CD4-positive, alpha-beta T cell (primary cell): ENCODE data around the gene LARP4. TPM values are rescaled to one million over a fixed set of nuclear protein-coding genes. Genes with fewer than 3 reads are reported as not detected.
A peak's percentile ranks its signal among the peaks of the same experiment; 100 is the strongest.

Experiments used
- ATAC-seq: fragments of 200-7000 bp; cut with Tn5 transposase; one replicate; pipeline ENCODE4 v1.10.0; 2022; ENCODE audit warnings: mild to moderate bottlenecking; ENCODE audit not compliant: poor library complexity
- CTCF ChIA-PET: fragments of 350-600 bp; sonication (Branson Sonifier 250); formaldehyde crosslinking; loops from one replicate; lab custom pipeline; 2021; ENCODE audit warnings: antibody characterized with exemption, inconsistent platforms; lab: Charles Lee
- POLR2A ChIA-PET: fragments of 350-600 bp; sonication (Branson Sonifier 250); formaldehyde crosslinking; loops from one replicate; lab custom pipeline; 2021; ENCODE audit warnings: antibody characterized with exemption, inconsistent platforms; lab: Charles Lee
- DNase-seq, 14 experiments: peaks; one replicate each; pipeline ENCODE4 v3.0.0-alpha.2; 2013 to 2020; ENCODE audit warnings: mixed read lengths in 2 of 14
- H3K27ac ChIP-seq, 2 donors: one replicate each; pipeline versions ENCODE4 v1.5.1 to v1.7.0; 2013; ENCODE audit warnings: low read length in 2 of 2, low read depth in 1 of 2, mild to moderate bottlenecking in 1 of 2
- H3K27me3 ChIP-seq, 2 experiments: 1 replicate in 1 of 2; 2 replicates in 1 of 2; pipeline versions ENCODE4 v1.6.1 to v1.7.0; 2013; ENCODE audit warnings: low read length in 2 of 2, control low read depth in 1 of 2, mild to moderate bottlenecking in 1 of 2, moderate library complexity in 1 of 2; ENCODE audit not compliant: insufficient read depth in 2 of 2, control insufficient read depth in 1 of 2
- H3K36me3 ChIP-seq: one replicate; pipeline ENCODE4 v1.6.1; 2013; ENCODE audit warnings: low read length, control low read depth; ENCODE audit not compliant: insufficient read depth
- H3K4me1 ChIP-seq: one replicate; pipeline ENCODE4 v1.6.1; 2013; ENCODE audit warnings: low read length, control low read depth; ENCODE audit not compliant: insufficient read depth
- H3K4me3 ChIP-seq: one replicate; pipeline ENCODE4 v1.5.1; 2013; ENCODE audit warnings: mild to moderate bottlenecking, low read length, moderate library complexity
- H3K9me3 ChIP-seq, 2 experiments: 1 replicate in 1 of 2; 2 replicates in 1 of 2; pipeline versions ENCODE4 v1.6.1 to v1.7.0; 2013; ENCODE audit warnings: low read length in 2 of 2, mild to moderate bottlenecking in 2 of 2, control low read depth in 1 of 2, moderate library complexity in 1 of 2; ENCODE audit not compliant: control insufficient read depth in 1 of 2, insufficient read depth in 1 of 2
- H3K27ac Mint-ChIP-seq: one replicate; pipeline ENCODE4 v1.8.0; 2020; ENCODE audit warnings: mixed read lengths
- H3K27me3 Mint-ChIP-seq: one replicate; pipeline ENCODE4 v1.8.0; 2021; ENCODE audit warnings: mixed read lengths
- H3K36me3 Mint-ChIP-seq: one replicate; pipeline ENCODE4 v1.8.0; 2021; ENCODE audit warnings: low read depth, mixed read lengths
- H3K4me1 Mint-ChIP-seq: one replicate; pipeline ENCODE4 v1.8.0; 2021; ENCODE audit warnings: low read depth, mixed read lengths
- H3K4me3 Mint-ChIP-seq: one replicate; pipeline ENCODE4 v1.8.0; 2020; ENCODE audit warnings: mild to moderate bottlenecking, mixed read lengths
- H3K9me3 Mint-ChIP-seq: one replicate; pipeline ENCODE4 v1.8.0; 2020; ENCODE audit warnings: mixed read lengths
- intact Hi-C, 2 experiments: fragments of 100-400 bp; cut with DNase I in 1 of 2; cut with micrococcal nuclease in 1 of 2; formaldehyde crosslinking; loops; one replicate each; pipeline versions ENCODE4 v1.15.1 to v1.9.0; 2023 to 2025; cut with DNase I, micrococcal nuclease
- total RNA-seq, 174 experiments: library from RNA in 2 of 174; stranded (reverse) in 2 of 174; gene quantifications; one replicate each; pipeline ENCODE4 v1.2.3 and lab custom pipeline; 2021 to 2026
- TF ChIP-seq, protein P1 (sequence below): fragments of 200-600 bp; IDR thresholded peaks from one replicate; pipeline ENCODE4 v1.8.0; 2022; ENCODE audit warnings: antibody characterized with exemption, mild to moderate bottlenecking

LARP4 gene
- total RNA-seq, 2 experiments from 2014 or later = 17.6 to 18.1 TPM

DNA sequence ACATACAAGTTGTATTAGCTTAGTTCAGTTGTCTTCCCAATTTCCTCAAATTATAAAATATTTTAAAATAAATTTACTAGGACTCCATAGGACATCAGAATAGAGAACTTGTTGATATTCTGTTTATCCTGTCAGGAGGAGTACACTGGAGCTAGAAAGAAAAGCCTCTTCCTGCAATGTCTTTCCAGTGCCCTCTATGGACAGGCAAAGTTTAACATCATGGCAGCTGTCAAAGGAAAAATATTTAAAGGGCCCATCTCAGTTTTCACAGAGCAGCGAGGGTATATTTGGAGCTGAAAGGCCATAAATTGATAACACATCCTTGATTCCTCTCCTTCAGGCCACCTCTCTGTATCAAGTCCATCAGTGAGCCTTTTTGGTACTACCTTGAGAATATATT is 123.1 kb downstream of the LARP4 start:
- Mint-ChIP-seq H3K4me3 (no peak overlapping the region), H3K9me3 (no peaks in the 10 kb centered on the region), H3K36me3 (peaks cover 24% of the 10 kb centered on the region), H3K4me1 (peaks cover 46% of the 10 kb centered on the region), H3K27me3 (no peaks in the 10 kb centered on the region), H3K27ac (peak overlapping the region; percentile 51)
- Histone ChIP-seq H3K27ac (no peak overlapping the region), H3K36me3 (no peaks in the 10 kb centered on the region), H3K27me3 (no peaks in the 10 kb centered on the region), H3K4me1 (peaks cover 31% of the 10 kb centered on the region), H3K4me3 (no peak overlapping the region), H3K9me3 (no peaks in the 10 kb centered on the region)
- DNase-seq = no peak
- TF ChIP-seq, protein P1, sequence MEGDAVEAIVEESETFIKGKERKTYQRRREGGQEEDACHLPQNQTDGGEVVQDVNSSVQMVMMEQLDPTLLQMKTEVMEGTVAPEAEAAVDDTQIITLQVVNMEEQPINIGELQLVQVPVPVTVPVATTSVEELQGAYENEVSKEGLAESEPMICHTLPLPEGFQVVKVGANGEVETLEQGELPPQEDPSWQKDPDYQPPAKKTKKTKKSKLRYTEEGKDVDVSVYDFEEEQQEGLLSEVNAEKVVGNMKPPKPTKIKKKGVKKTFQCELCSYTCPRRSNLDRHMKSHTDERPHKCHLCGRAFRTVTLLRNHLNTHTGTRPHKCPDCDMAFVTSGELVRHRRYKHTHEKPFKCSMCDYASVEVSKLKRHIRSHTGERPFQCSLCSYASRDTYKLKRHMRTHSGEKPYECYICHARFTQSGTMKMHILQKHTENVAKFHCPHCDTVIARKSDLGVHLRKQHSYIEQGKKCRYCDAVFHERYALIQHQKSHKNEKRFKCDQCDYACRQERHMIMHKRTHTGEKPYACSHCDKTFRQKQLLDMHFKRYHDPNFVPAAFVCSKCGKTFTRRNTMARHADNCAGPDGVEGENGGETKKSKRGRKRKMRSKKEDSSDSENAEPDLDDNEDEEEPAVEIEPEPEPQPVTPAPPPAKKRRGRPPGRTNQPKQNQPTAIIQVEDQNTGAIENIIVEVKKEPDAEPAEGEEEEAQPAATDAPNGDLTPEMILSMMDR = no peak
- intact Hi-C loops = no loop called here
- CTCF ChIA-PET = interaction anchor here (0.7 to 1.0 kb wide), 2 partner anchors 9 to 19 kb away, joined by 3 read pairs; partner anchors contain the start of gene DIP2B
- POLR2A ChIA-PET = interaction anchor here (0.5 kb wide), 1 partner anchor 14 kb away, joined by 3 read pairs; no protein-coding TSS in a partner anchor
- no peak for ATAC-seq

DNA sequence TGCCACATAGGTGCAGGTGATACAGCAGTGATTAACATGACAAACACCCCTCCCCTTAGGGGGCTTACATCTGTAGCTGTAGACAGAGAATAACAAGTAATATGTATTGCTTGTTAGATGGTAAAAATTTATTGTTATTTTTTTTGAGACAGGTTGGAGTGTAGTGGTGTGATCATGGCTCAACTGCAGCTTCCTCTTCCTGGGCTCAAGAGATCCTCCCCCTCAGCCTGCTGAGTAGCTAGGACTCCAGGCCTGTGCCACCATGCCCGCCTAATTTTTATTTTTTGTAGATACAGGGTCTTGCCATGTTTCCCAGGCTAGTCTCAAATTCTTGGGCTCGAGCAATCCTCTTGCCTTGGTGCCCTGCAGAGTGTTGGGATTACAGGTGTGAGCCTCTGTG is 123.9 kb downstream of the LARP4 start:
- POLR2A ChIA-PET = interaction anchor here (2.1 kb wide), 1 partner anchor 16 kb away, joined by 9 read pairs; no protein-coding TSS in a partner anchor
- Mint-ChIP-seq H3K36me3 (peaks cover 31% of the 10 kb centered on the region), H3K27me3 (no peaks in the 10 kb centered on the region), H3K4me3 (no peak overlapping the region), H3K9me3 (no peaks in the 10 kb centered on the region), H3K4me1 (peaks cover 54% of the 10 kb centered on the region), H3K27ac (peak overlapping the region; percentile 51)
- Histone ChIP-seq H3K9me3 (no peaks in the 10 kb centered on the region), H3K27ac (no peak overlapping the region), H3K4me3 (no peak overlapping the region), H3K4me1 (peaks cover 31% of the 10 kb centered on the region), H3K36me3 (no peaks in the 10 kb centered on the region), H3K27me3 (no peaks in the 10 kb centered on the region)
- CTCF ChIA-PET = interaction anchor here (0.7 kb wide), 1 partner anchor 20 kb away, joined by 3 read pairs; the partner anchor contains the start of gene DIP2B
- TF ChIP-seq, protein P1 = no peak
- no peak for ATAC-seq
- intact Hi-C loops = no loop called here
- no peak for DNase-seq

DNA sequence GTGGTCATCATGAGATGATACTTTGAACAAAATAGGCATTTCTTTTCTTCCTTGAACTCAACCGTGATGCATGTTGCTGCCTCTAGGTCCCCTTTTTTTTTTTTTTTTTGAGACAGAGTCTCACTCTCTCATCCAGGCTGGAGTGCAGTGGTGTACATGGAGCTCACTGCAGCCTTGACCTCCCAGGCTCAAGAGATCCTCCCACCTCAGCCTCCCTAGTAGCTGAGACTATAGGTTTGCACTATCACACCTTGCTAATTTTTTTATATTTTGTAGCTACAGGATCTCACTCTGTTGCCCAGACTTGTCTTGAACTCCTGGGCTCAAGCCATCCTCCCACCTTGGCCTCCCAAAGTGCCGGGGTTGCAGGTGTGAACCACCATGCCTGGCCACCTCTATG is 124.7 kb downstream of the LARP4 start:
- H3K27me3 ChIP-seq = no peaks in the 10 kb centered on the region
- TF ChIP-seq, protein P1 = no peak
- intact Hi-C loops = no loop called here
- no peak for ATAC-seq
- H3K27me3 Mint-ChIP-seq = no peaks in the 10 kb centered on the region
- no peaks in the 10 kb centered on the region for H3K9me3 Mint-ChIP-seq
- ChIA-PET CTCF (no interaction called here), POLR2A (interaction anchor here (0.5 to 2.1 kb wide), 2 partner anchors 17 to 19 kb away, joined by 3 to 9 read pairs; no protein-coding TSS in a partner anchor)
- H3K4me1 ChIP-seq = peaks cover 27% of the 10 kb centered on the region
- H3K27ac ChIP-seq = no peak overlapping the region
- peaks cover 31% of the 10 kb centered on the region for H3K36me3 Mint-ChIP-seq
- no peaks in the 10 kb centered on the region for H3K9me3 ChIP-seq
- H3K4me3 ChIP-seq = no peak overlapping the region
- H3K4me3 Mint-ChIP-seq = no peak overlapping the region
- no peaks in the 10 kb centered on the region for H3K36me3 ChIP-seq
- H3K4me1 Mint-ChIP-seq = peaks cover 54% of the 10 kb centered on the region
- no peak for DNase-seq
- peak overlapping the region; percentile 68 for H3K27ac Mint-ChIP-seq
